IMR-90 (cell line): Measurements from ENCODE around the gene ATRX.

ENCODE experiments used
- CTCF ChIP-seq: conservative IDR thresholded peaks from 2 replicates; pipeline ENCODE4 v1.5.1; 2012; ENCODE audit warnings: mild to moderate bottlenecking, low read depth, low read length, improper control_type of control experiment
- ELK1 ChIP-seq: fragments of 150-350 bp; IDR thresholded peaks from 2 replicates; pipeline ENCODE4 v1.6.1; 2016; ENCODE audit warnings: low read depth, mild to moderate bottlenecking, low read length, moderate library complexity, borderline replicate concordance
- MAFK ChIP-seq: IDR thresholded peaks from 2 replicates; pipeline ENCODE4 v1.6.1; 2012; ENCODE audit warnings: low read depth, low read length, improper control_type of control experiment
- MXI1 ChIP-seq: IDR thresholded peaks from 2 replicates; pipeline ENCODE4 v1.6.1; 2012; ENCODE audit warnings: low read depth, mild to moderate bottlenecking, low read length, moderate library complexity, borderline replicate concordance
- POLR2A ChIP-seq: IDR thresholded peaks from 2 replicates; pipeline ENCODE4 v1.6.1; 2012; ENCODE audit warnings: mild to moderate bottlenecking, low read depth, low read length
- RAD21 ChIP-seq: IDR thresholded peaks from 2 replicates; pipeline ENCODE4 v1.6.1; 2012; ENCODE audit warnings: low read length, improper control_type of control experiment
- RCOR1 ChIP-seq: IDR thresholded peaks from 2 replicates; pipeline ENCODE4 v1.6.1; 2012; ENCODE audit warnings: mild to moderate bottlenecking, low read length, improper control_type of control experiment; ENCODE audit not compliant: insufficient replicate concordance
- SMC3 ChIP-seq: fragments of 150-350 bp; IDR thresholded peaks from 2 replicates; pipeline ENCODE4 v1.6.1; 2016; ENCODE audit warnings: low read depth, mild to moderate bottlenecking, antibody characterized with exemption, low read length, moderate library complexity

- TF ChIP-seq CTCF = no peak
- no peak for TF ChIP-seq ELK1
- no peak for TF ChIP-seq MXI1
- TF ChIP-seq POLR2A = no peak
- TF ChIP-seq RAD21 = no peak
- no peak for TF ChIP-seq MAFK
- no peak for TF ChIP-seq RCOR1
- no peak for TF ChIP-seq SMC3
Observed at GRCh38 chrX:77742788-77743476, 43.1 kb downstream of the ATRX start.
